Measurements from ENCODE around the gene RNF222.

GRCh38 chr17:8435245-8436168, 37.9 kb upstream of the RNF222 start, which contains the start of gene NDEL1:
- TF ChIP-seq CTCF (IDR thresholded peaks at IDR 0.05) (no peak), ZFX (IDR thresholded peaks at IDR 0.05; ENCODE audit: borderline replicate concordance) (no peak)
